Liver (tissue), 3 donors: ENCODE measurements around the gene TMEM42.

Source experiments
- MAX ChIP-seq: IDR thresholded peaks from 2 replicates; pipeline ENCODE4 v1.6.1; 2016; ENCODE audit warnings: antibody characterized with exemption
- RAD21 ChIP-seq, 2 donors: IDR thresholded peaks; 2 replicates each; pipeline ENCODE4 v1.6.1; 2016; ENCODE audit warnings: antibody characterized with exemption in 2 of 2, mild to moderate bottlenecking in 2 of 2
- REST ChIP-seq: IDR thresholded peaks from 2 replicates; pipeline ENCODE4 v1.6.1; 2016; ENCODE audit warnings: antibody characterized with exemption, mild to moderate bottlenecking
- TF ChIP-seq, protein P1 (sequence below): fragments of 150-350 bp; IDR thresholded peaks from 2 replicates; pipeline ENCODE4 v1.5.1; 2017; ENCODE audit warnings: improper control_type of control experiment, low read depth, low read length; ENCODE audit not compliant: missing input control
- TF ChIP-seq, protein P2 (sequence below): IDR thresholded peaks from 2 replicates; pipeline ENCODE4 v1.6.1; 2016; ENCODE audit warnings: antibody characterized with exemption
- TF ChIP-seq, protein P3 (sequence below): IDR thresholded peaks from 2 replicates; pipeline ENCODE4 v1.6.1; 2016; ENCODE audit warnings: antibody characterized with exemption
- donor health status: healthy.
- donor health status: healthy.

- TF ChIP-seq, protein P1, sequence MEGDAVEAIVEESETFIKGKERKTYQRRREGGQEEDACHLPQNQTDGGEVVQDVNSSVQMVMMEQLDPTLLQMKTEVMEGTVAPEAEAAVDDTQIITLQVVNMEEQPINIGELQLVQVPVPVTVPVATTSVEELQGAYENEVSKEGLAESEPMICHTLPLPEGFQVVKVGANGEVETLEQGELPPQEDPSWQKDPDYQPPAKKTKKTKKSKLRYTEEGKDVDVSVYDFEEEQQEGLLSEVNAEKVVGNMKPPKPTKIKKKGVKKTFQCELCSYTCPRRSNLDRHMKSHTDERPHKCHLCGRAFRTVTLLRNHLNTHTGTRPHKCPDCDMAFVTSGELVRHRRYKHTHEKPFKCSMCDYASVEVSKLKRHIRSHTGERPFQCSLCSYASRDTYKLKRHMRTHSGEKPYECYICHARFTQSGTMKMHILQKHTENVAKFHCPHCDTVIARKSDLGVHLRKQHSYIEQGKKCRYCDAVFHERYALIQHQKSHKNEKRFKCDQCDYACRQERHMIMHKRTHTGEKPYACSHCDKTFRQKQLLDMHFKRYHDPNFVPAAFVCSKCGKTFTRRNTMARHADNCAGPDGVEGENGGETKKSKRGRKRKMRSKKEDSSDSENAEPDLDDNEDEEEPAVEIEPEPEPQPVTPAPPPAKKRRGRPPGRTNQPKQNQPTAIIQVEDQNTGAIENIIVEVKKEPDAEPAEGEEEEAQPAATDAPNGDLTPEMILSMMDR, result no peak
- TF ChIP-seq, protein P2, sequence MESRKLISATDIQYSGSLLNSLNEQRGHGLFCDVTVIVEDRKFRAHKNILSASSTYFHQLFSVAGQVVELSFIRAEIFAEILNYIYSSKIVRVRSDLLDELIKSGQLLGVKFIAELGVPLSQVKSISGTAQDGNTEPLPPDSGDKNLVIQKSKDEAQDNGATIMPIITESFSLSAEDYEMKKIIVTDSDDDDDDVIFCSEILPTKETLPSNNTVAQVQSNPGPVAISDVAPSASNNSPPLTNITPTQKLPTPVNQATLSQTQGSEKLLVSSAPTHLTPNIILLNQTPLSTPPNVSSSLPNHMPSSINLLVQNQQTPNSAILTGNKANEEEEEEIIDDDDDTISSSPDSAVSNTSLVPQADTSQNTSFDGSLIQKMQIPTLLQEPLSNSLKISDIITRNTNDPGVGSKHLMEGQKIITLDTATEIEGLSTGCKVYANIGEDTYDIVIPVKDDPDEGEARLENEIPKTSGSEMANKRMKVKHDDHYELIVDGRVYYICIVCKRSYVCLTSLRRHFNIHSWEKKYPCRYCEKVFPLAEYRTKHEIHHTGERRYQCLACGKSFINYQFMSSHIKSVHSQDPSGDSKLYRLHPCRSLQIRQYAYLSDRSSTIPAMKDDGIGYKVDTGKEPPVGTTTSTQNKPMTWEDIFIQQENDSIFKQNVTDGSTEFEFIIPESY, result no peak
- no peak for TF ChIP-seq MAX
- no peak for TF ChIP-seq REST
- TF ChIP-seq, protein P3, sequence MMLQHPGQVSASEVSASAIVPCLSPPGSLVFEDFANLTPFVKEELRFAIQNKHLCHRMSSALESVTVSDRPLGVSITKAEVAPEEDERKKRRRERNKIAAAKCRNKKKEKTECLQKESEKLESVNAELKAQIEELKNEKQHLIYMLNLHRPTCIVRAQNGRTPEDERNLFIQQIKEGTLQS, result no peak
- TF ChIP-seq RAD21 (IDR thresholded peaks at IDR 0.05), result peak in 1 of 2 donors; percentile 25
These were observed at the start of gene TMEM42 for GRCh38 chr3:44861412-44862225.
